Measurements from ENCODE around the gene SH3BP5L.

DNA sequence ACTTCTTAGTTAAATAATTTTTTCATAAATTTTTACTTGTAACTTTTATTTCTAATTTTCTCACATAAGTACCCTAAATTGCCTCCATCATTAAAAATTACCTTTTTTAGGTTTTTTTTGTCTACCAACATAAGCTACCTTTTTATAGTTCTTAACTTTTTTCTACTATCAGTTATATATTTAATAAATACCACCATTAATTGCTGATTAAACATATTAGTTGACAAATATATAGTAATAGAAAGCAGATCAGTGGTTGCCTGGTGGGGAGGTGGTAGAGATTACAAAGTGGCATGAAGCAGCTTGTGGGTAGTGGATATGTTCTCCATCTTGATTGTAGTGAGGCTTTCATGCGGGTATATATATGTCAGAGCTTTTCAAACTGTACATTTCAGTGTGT lies 6.1 kb upstream of the SH3BP5L start:
- no peak for TF ChIP-seq POLR2AphosphoS5 (IDR thresholded peaks at IDR 0.05; ENCODE audit: low read depth, low read length)
- no peak for TF ChIP-seq TAF1 (IDR thresholded peaks at IDR 0.05; ENCODE audit: borderline replicate concordance, insufficient read depth, low read length)
- TF ChIP-seq, protein P1, sequence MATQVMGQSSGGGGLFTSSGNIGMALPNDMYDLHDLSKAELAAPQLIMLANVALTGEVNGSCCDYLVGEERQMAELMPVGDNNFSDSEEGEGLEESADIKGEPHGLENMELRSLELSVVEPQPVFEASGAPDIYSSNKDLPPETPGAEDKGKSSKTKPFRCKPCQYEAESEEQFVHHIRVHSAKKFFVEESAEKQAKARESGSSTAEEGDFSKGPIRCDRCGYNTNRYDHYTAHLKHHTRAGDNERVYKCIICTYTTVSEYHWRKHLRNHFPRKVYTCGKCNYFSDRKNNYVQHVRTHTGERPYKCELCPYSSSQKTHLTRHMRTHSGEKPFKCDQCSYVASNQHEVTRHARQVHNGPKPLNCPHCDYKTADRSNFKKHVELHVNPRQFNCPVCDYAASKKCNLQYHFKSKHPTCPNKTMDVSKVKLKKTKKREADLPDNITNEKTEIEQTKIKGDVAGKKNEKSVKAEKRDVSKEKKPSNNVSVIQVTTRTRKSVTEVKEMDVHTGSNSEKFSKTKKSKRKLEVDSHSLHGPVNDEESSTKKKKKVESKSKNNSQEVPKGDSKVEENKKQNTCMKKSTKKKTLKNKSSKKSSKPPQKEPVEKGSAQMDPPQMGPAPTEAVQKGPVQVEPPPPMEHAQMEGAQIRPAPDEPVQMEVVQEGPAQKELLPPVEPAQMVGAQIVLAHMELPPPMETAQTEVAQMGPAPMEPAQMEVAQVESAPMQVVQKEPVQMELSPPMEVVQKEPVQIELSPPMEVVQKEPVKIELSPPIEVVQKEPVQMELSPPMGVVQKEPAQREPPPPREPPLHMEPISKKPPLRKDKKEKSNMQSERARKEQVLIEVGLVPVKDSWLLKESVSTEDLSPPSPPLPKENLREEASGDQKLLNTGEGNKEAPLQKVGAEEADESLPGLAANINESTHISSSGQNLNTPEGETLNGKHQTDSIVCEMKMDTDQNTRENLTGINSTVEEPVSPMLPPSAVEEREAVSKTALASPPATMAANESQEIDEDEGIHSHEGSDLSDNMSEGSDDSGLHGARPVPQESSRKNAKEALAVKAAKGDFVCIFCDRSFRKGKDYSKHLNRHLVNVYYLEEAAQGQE (IDR thresholded peaks at IDR 0.05; ENCODE audit: insufficient read depth in 1 of 2, low read depth in 2 of 2, low read length in 2 of 2) = no peak
- no peak for TF ChIP-seq FOXP2 (optimal IDR thresholded peaks at IDR 0.05; ENCODE audit: borderline replicate concordance, extremely low read depth, extremely low read length, insufficient read depth)
